GM21381 (cell line): ENCODE results near the gene ZC3H13.

Experiments used
- ATAC-seq: cut with Tn5 transposase; IDR thresholded peaks from one replicate; pipeline ENCODE4 v1.9.1; 2021; ENCODE audit warnings: mild to moderate bottlenecking, moderate library complexity; ENCODE audit not compliant: unreplicated experiment

ZC3H13 gene

GRCh38 chr13:45949161-45949560 is 103.4 kb downstream of the ZC3H13 start:
- ATAC-seq: no peak

DNA sequence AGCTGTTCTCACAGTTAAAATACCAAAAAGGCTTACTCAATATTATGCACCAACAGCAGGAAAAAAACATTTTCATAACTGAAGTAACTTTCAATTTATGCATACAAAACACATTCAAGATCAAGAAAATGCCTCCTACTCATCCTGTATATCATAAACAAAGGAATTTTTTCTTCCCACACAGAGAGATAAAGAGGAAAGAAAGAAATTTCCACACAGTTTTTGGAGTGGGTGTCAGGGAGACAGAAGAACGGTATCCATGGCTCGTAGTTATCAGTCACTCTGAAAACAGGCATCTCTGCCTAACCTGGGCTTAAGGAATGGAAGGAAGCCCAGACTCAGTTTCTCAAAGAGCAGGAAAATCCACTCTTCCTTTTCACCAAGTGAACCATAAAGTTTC is 108.6 kb downstream of the ZC3H13 start:
- no peak for ATAC-seq

GRCh38 chr13:45943120-45943519 is 109.4 kb downstream of the ZC3H13 start:
- ATAC-seq: no peak

- no peak for ATAC-seq
Measured at GRCh38 chr13:45941261-45941660, 111.3 kb downstream of the ZC3H13 start.

DNA sequence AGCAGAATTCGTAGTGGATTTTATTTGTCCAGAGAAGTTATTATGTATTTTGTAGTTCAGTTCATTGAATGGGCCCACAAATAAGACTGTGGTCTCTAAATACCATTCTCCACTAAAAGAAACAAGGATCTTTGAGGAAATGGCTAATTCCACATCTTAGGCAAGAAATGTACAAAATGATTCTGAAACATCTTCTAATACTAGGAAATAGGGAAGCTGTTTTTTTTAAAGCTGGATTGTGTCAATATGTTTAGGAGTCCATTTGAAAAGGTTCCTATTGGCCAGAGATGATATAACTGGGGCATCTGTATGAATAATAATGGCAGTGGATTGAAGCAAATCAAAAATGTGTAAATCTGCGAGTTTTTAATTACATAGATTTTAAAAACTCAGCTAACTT is 112.5 kb downstream of the ZC3H13 start:
- ATAC-seq: no peak

DNA sequence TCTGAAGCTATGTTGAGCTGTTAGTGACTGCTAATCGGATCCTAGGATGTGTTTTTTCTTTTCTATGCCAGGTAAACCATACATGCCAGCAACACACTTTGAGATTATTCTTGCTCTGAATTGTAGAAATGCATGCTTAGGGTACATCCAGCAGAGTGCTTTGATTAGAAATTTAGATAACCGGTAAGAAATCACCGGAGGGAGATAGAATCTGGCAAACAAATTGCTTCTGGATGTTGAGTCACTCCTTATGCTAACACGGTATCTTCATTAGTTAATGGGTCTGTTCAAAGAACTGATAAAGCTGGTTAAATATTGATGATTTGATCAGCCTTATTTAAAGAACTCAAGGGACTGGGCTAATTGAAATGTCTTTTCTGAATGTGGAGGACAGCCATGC is 115.9 kb downstream of the ZC3H13 start:
- no peak for ATAC-seq

DNA sequence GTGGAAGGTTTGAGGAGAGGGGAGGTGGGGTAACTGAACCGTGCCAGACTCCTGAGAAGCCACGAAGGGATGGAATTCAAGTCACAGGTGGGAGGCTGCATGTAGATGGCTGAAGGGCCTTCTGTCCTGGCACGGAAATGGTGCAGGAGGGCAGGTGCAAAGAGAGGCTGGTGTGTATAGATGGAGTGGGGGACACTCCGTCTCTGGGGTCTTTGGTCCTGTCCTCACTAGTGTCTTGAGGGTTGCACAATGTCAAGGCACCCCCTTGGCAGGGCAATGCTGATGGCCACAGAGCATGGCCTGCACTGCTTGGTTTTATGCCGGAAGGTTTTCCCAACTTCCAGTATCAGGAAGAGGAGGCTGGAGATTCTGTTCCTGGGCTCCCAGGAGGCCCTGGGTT is 118.3 kb downstream of the ZC3H13 start:
- ATAC-seq: no peak

GRCh38 chr13:45933203-45933908 is 119.2 kb downstream of the ZC3H13 start:
- ATAC-seq: no peak

DNA sequence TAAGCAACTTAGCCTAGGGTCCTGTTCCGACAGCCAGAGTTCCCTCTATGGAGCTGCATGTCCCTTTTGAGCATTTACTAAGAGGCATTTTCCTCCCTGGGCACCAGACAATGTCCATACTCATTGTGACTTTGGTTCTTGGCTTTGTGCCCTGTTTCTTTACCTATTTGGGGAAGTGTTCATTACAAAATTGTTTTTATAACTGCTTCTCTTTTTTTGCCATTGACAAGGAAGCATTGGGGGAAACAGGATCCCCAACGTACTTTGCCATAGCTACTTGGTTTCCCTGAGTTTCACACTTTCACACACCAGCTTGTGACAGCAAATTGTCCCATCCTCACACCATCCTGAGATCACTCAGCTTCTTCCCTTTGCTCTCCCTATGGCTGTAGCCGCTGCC is 119.9 kb downstream of the ZC3H13 start:
- ATAC-seq: no peak

DNA sequence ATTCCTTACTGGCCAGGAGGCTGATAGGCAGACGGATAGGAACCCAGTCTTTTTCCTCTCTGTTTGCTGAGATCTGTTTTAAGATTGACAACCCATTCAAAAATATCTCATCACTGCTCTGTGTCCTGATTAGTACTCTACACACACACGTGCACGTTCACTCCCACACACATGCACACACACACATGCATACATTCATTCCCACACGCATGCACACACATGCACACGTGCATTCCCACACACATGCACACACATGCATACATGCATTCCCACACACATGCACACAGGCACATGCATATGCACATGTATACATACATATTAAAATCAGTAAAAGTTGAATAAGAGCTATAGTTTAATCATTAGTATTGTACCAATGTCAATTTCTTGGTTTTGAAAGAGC is 120.4 kb downstream of the ZC3H13 start:
- no peak for ATAC-seq

GRCh38 chr13:45931211-45931610 is 121.3 kb downstream of the ZC3H13 start:
- no peak for ATAC-seq

DNA sequence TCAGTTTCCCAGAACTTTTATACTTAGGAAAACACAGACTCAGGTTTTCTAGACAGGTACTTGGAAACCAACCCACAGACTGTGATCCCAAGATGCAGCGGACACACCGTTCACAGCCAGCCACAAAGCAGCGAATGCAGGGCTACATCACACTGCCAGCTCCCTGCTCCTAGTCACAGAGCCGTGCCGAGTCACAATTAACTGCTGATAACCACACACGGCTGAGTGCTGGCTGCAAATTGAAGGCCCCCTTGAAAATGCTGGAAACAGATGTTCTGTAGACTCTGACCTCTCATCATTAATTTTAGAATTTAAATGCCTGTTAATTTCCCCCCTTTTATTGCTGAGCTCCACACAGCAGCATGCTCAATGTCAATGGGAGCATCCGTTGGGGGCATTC is 122.4 kb downstream of the ZC3H13 start:
- no peak for ATAC-seq

DNA sequence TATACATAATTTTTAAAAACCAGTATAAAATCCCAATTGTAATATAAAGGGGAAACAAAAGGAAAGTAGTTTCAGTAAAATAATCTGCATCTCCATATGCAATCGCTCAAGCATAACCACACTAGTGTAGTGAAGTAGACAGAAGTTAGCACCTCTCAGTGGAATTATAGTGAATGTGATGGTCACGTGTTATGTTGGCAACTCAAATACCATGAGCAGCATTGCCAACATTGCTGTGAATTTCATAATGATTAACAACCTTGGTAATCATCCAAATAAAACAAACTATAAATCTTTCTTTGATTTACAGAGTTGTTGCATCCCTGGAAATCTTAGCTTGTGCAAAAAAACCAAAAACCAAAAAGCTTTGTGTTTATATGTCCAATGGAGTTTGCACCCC is 123.7 kb downstream of the ZC3H13 start:
- no peak for ATAC-seq

GRCh38 chr13:45928176-45928575 is 124.4 kb downstream of the ZC3H13 start:
- no peak for ATAC-seq

- ATAC-seq: no peak
Measured at GRCh38 chr13:45926741-45927140, 125.8 kb downstream of the ZC3H13 start.

DNA sequence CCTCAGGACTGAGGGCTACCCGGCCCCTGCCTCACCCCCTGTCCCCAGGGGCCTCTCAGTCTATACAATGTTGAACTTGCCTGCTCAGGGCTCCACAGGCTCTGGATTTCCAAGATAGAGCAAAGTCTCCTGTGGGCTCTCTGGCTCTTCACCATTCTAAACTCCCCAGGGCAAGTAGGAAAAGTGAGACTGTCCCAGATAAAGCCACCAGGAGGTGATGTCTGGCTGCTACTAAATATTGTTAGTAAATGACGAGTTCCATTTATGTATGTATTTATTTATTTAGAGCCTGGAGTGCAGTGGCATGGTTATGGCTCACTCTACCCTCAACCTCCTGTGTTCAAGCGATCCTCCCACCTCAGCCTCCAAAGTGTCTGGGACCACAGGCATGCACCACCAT is 127.4 kb downstream of the ZC3H13 start:
- no peak for ATAC-seq

DNA sequence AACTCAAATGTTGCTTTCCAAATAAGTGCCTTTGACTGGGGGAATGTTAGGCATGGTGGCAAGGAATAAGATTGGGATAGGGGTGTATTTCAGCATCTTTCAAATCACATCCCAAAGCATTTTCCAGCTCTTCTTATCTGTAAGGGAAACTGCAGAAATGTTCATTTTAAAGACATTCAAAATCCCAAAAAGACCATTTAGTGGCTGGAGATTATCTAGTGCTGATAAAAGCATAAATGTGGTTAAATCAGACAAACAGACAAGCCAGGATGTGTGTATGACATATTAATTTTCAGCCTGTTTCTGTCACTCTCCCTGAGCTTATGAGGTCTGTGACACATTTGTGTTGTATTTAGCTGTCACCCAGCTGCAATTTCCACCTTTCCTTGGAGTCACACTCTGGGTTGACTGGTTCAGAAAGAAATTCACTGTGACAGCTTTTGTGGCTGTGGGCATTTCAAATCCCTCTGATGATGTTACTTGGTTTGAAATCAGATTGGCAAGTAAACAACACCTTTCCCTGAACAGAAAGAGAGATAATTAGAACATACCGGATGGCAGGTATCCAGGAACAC is 131.3 kb downstream of the ZC3H13 start:
- no peak for ATAC-seq

GRCh38 chr13:45918597-45918996 is 133.9 kb downstream of the ZC3H13 start:
- no peak for ATAC-seq

- no peak for ATAC-seq
Measured at GRCh38 chr13:45917019-45917418, 135.5 kb downstream of the ZC3H13 start.

GRCh38 chr13:45915686-45916439 is 136.7 kb downstream of the ZC3H13 start:
- no peak for ATAC-seq

GRCh38 chr13:45909673-45910072 is 142.9 kb downstream of the ZC3H13 start:
- no peak for ATAC-seq

DNA sequence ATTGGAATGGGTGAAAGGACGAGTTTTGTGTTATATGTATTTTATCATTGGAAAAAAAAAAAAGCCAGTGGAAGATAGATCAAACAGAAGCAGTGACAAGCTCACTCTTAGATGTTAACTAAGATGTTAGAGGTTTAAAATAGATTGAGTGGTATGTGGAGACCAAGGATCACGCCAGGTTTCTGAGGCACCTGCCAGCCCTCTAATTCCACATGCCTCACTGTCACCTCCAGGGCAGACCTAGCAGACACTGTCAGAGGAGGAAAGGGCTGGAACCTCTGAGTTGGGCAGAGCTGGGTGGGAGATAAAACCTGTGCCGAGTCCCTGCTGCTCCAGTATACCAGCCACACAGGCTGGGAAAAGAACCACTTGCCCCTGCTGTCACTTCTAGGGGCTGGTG is 143.5 kb downstream of the ZC3H13 start:
- no peak for ATAC-seq
